HG02973 (cell line): Measurements from ENCODE around the gene PDE8B.
"Not testable (repeated sequence)": the region's sequence is repeated elsewhere in the genome, so short reads cannot be mapped to it uniquely, and the experiment has no call there.

Experiments
- ATAC-seq: cut with Tn5 transposase; IDR thresholded peaks from one replicate; pipeline ENCODE4 v1.9.1; 2021; ENCODE audit warnings: moderate library complexity; ENCODE audit not compliant: unreplicated experiment

Gene PDE8B

GRCh38 chr5:77427998-77428397 lies 217.5 kb downstream of the PDE8B start:
- ATAC-seq: no peak

DNA sequence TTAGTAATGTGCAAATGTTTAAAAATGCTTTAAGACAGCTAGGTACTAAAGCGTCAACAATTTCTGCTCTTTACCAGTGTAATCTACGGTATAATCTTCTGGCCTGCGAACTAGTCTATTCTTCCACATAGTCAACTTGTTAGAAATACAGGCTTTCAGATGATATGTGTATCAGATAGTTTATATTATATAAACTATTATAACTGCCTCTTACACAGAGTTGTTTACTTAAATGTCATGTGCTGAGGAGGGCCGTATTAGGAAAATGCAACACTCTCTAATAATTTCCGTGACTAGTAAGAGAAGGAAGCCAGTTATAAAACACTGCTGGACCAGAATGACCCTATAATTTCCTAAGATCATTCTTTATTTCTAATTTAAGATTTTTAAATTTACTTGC lies 218.0 kb downstream of the PDE8B start:
- no peak for ATAC-seq

- no peak for ATAC-seq
Observed at GRCh38 chr5:77430726-77431125, 220.2 kb downstream of the PDE8B start.

- no peak for ATAC-seq
Observed at GRCh38 chr5:77431286-77431685, 220.8 kb downstream of the PDE8B start.

GRCh38 chr5:77431719-77432118 lies 221.2 kb downstream of the PDE8B start:
- ATAC-seq: no peak

DNA sequence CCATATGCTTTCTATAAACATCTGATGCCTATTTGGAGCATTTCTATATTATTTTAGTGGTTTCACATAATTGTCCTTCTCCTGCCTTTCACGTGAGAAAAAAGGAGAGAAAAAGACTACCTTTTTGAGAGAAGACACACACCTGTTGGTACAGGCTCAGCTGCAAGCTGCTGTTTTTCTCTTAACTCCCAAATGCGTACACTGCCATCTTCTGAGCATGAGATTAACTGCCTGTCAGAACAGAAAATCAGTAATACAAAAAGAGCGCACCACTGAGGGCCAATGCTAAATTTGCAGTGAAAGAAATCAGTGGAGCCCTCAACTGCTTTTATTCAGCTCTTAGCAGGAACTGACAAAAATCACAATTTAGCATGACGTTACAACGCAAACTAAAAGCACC lies 226.7 kb downstream of the PDE8B start:
- ATAC-seq: no peak

DNA sequence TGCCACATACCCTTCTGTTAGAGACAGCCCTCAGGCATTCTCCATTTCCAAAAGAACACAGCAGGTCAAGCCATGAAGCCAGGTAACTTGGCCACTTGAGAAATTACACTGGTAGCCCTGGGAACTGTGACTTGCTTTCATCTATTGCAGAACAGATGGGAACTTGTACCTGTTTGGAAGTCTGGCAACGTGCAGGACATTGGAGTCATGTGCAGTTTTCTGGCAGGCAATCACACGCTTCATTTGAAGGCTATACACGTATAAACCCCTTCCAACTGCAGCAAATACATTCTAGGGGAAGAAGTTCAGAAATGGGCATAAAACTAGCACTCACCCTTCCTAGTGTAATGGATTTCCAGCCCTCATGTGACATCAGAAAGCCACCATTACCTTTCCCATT lies 227.6 kb downstream of the PDE8B start:
- ATAC-seq: no peak

DNA sequence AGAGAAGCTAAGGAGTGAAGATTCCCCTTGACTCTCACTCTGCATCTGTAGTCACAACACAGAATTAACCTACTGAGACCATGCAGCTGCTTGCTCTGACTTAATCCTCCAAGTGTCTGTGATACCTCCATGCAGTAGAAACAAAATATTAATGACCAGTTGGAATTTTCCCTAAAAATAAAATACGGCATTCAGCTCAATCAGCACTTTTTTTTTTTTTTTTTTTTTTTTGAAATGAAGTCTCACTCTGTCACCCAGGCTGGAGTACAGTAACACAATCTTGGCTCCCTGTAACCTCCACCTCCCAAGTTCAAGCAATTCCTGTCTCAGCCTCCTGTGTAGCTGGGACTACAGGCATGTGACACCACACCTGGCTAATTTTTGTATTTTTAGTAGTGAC lies 233.2 kb downstream of the PDE8B start:
- ATAC-seq: no peak

GRCh38 chr5:77444356-77444755 lies 233.9 kb downstream of the PDE8B start:
- ATAC-seq: no peak

DNA sequence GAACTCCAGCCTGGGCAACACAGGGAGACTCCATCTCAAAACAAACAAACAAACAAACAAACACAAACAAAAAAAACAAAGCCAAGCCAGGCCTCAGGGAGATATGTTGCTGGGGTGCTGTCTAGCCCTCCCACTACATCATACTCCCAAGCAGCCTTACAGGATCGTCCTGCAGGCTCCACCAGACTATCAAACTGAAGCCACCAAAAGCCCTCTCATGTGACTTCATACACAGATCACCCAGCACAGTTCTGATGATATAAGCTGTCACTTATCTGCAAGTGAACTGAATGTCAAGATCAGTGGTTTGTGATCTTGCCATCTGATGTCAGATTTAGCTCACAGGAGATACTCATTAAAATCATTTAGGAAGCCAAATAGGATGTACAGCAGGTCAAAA lies 238.4 kb downstream of the PDE8B start:
- no peak for ATAC-seq

DNA sequence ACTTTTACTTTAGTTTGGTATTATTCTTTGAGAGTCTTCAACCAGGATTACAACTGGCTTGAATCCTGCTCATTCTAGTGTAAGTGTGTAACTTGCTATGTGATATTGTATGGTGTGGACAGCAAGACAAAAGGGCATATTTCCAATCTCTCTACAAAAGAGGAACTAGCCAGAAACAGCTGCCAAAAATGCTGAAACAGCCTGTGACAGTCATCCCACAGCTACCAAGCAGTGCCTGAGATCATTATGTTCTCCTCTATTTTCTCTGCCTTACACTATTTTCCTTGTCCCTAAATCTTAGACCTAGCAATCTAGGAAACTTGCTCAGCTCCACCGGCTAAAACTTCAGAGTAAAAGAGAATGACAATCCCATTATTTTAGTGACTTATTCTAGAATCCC lies 238.8 kb downstream of the PDE8B start:
- no peak for ATAC-seq

DNA sequence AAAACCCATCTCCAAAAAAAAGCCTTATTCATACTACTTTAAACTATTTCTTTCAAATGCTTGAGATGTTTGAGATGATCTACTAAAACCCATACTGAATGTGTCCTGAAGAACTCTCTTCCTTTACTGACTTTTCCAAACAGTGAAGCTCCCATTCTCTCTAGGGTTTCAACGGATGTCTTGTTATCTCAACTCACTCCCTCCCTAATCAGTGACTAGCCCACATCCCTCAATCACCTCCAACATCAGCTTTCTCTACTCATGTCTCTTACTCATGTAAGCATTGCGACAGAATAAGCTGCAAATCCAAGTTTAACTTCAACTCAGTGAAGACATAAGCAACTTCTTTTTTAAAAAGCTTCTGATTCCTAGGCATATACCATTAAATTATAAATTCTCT lies 239.5 kb downstream of the PDE8B start:
- no peak for ATAC-seq

- ATAC-seq: no peak
Observed at GRCh38 chr5:77452351-77452750, 241.9 kb downstream of the PDE8B start.

- ATAC-seq: no peak
Observed at GRCh38 chr5:77454123-77454522, 243.6 kb downstream of the PDE8B start.

DNA sequence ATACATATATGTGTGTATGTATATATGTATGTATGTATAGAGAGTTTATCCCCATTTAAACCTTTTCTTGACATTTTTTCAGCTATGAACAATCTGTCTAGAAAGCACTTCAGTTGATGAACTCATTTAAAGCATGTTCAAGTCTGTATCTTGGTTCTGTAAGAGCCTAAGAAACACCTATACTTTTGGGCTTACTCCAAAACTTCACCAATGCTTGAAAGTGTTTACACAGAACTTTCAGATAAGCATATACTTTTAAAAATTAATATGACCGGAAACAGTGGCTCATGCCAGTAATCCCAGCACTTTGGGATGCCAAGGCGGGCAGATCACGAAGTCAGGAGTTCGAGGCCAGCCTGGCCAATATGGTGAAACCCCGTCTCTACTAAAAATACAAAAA lies 250.8 kb downstream of the PDE8B start:
- no peak for ATAC-seq

GRCh38 chr5:77463905-77464304 lies 253.4 kb downstream of the PDE8B start:
- no peak for ATAC-seq

- ATAC-seq: not testable (repeated sequence)
Observed at GRCh38 chr5:77468875-77469274, 258.4 kb downstream of the PDE8B start.

GRCh38 chr5:77475041-77475440 lies 264.6 kb downstream of the PDE8B start:
- ATAC-seq: not testable (repeated sequence)
